H1 (cell line): ENCODE measurements around the gene FHAD1. TPM values are rescaled to one million over a fixed set of nuclear protein-coding genes. Genes with fewer than 3 reads are reported as not detected.

Source experiments
- ASH2L ChIP-seq: fragments of 200-600, 300-600 bp; sonication (generic); IDR thresholded peaks from one replicate; pipeline ENCODE4 v1.7.1; 2017; ENCODE audit warnings: low read length
- CHD7 ChIP-seq: fragments of 300-600 bp; sonication (generic); IDR thresholded peaks from 2 replicates; pipeline ENCODE4 v1.7.1; 2012; ENCODE audit warnings: low read length, moderate library complexity, mild to moderate bottlenecking, inconsistent platforms; ENCODE audit not compliant: insufficient replicate concordance
- CTBP2 ChIP-seq: IDR thresholded peaks from 2 replicates; pipeline ENCODE4 v1.7.0; 2011; ENCODE audit warnings: borderline replicate concordance, mild to moderate bottlenecking, moderate library complexity, mixed read lengths, low read length; ENCODE audit not compliant: insufficient read depth, insufficient read length
- FOSL1 ChIP-seq: IDR thresholded peaks from 2 replicates; pipeline ENCODE4 v1.6.1; 2011; ENCODE audit warnings: mild to moderate bottlenecking, low read depth, low read length, moderate library complexity; ENCODE audit not compliant: insufficient read depth
- HDAC2 ChIP-seq, 2 experiments: fragments of 300-600 bp in 1 of 2; sonication (generic) in 1 of 2; IDR thresholded peaks; 2 replicates each; pipeline ENCODE4 v1.6.1; 2011 to 2012; ENCODE audit warnings: low read depth in 2 of 2, low read length in 2 of 2, mild to moderate bottlenecking in 2 of 2, moderate library complexity in 2 of 2, borderline replicate concordance in 1 of 2, inconsistent platforms in 1 of 2
- HDAC6 ChIP-seq: IDR thresholded peaks from one replicate; pipeline ENCODE4 v1.7.1; 2012; ENCODE audit warnings: low read depth, mild to moderate bottlenecking, inconsistent platforms, low read length, moderate library complexity
- SP1 ChIP-seq: IDR thresholded peaks from 2 replicates; pipeline ENCODE4 v1.6.1; 2011; ENCODE audit warnings: low read depth, low read length
- SRF ChIP-seq: IDR thresholded peaks from 2 replicates; pipeline ENCODE4 v1.6.1; 2011; ENCODE audit warnings: mild to moderate bottlenecking, low read depth, low read length, moderate library complexity
- polyA plus RNA-seq, 7 experiments: library from polyadenylated mRNA; depleted of rRNA in 3 of 7; stranded (reverse) in 5 of 7; unstranded in 2 of 7; fragments of >200 nt in 5 of 7; fragments of 200-250 nt in 2 of 7; gene quantifications; 1 replicate in 5 of 7; 2 replicates in 1 of 7; 4 replicates in 1 of 7; pipeline versions ENCODE4 v1.2.1 to v1.2.3, GENCODE V29; 2011 to 2013; ENCODE audit warnings: missing spikeins in 2 of 7, mixed read lengths in 2 of 7
- total RNA-seq: library from RNA; stranded (reverse); fragmentation: NEBNext Ultra II Directional; extraction: Animal tissue kit (Norgen Biotek cat#: 25700); gene quantifications from 2 replicates; pipeline ENCODE4 v1.2.1, GENCODE V29; 2021

Gene FHAD1
- total and polyA plus RNA-seq, 2 of the 8 experiments (the other 6 are each of a cell fraction or from before 2014, with no cell fraction given) = 0.39 to 0.69 TPM

- TF ChIP-seq CHD7 (no peak), ASH2L (no peak), CTBP2 (no peak), SP1 (no peak), FOSL1 (no peak), HDAC6 (no peak), SRF (no peak), HDAC2 (IDR thresholded peaks at IDR 0.05; ENCODE audit: borderline replicate concordance in 1 of 2, low read depth in 2 of 2, low read length in 2 of 2) (no peak)
Measured at GRCh38 chr1:15370268-15370667, 123.2 kb downstream of the FHAD1 start (continued).
